NCI-H2107 treated with DMSO at 0.1 percent for 48 hours (cell line): ENCODE results near the gene PHF21B.

Experiments used
- DNase-seq: peaks from one replicate; lab custom pipeline; 2025; ENCODE audit not compliant: unreplicated experiment; lab: John Stamatoyannopoulos, UW

The PHF21B gene

DNA sequence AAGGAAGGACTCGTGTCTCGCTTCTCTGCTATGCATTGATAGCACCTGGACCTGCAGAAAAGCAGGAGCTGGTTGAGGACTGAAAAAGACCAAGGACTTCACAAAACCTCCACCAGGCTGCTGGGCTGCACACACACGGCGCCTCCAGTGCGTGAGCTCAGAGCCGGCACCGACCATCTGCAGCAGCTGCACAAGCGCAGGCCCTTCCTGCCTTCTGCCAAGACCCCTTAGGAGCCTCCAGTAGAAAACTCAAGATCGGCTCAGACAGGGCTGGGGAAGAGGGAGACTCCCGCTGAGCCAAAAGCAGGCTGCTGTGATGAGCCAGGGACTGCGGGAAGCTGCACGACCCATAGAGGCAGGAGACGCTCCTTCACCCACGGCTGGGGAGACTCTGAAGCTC is 70.9 kb downstream of the PHF21B start:
- DNase-seq: no peak

DNA sequence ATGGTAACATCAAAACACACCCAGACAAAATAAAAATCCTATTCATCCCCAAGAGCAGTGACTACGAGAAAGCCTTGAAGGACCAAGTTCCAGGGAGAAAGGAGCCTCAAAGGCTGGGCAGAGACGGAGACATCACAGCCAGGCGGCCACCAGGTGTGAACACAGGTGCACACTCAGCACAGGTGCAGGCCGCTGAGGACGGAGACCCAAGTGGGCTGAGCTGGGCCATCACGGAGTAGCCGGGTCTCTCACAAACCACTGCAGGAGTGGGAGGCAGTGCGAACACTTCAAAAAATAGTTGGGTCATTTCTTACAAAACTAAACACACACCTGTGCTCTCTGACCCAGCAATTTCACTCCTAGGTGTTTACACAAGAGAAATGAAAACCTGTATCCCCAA is 72.6 kb downstream of the PHF21B start:
- no peak for DNase-seq

GRCh38 chr22:44936201-44936600 is 73.6 kb downstream of the PHF21B start:
- DNase-seq: no peak

DNA sequence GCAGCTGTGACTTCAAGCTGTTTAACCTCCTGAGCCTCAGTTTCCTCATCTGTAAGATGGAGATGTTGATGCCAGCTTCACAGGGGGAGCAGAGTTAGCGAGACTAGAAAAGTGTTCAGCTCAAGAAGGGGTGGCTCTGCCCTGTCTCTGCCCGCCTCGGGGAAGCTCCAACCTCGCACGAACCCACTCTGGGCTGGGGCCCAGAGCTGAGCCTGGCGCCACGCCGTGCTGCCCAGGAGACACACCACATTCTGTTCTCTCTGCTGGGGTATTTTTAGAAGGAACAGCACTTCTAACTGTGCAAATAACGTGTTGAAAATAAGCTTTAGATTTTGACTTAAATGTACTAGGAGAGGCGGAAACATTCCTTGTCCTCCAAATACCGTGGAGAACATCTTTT is 74.1 kb downstream of the PHF21B start:
- DNase-seq: no peak

GRCh38 chr22:44934454-44934735 is 75.4 kb downstream of the PHF21B start:
- no peak for DNase-seq

DNA sequence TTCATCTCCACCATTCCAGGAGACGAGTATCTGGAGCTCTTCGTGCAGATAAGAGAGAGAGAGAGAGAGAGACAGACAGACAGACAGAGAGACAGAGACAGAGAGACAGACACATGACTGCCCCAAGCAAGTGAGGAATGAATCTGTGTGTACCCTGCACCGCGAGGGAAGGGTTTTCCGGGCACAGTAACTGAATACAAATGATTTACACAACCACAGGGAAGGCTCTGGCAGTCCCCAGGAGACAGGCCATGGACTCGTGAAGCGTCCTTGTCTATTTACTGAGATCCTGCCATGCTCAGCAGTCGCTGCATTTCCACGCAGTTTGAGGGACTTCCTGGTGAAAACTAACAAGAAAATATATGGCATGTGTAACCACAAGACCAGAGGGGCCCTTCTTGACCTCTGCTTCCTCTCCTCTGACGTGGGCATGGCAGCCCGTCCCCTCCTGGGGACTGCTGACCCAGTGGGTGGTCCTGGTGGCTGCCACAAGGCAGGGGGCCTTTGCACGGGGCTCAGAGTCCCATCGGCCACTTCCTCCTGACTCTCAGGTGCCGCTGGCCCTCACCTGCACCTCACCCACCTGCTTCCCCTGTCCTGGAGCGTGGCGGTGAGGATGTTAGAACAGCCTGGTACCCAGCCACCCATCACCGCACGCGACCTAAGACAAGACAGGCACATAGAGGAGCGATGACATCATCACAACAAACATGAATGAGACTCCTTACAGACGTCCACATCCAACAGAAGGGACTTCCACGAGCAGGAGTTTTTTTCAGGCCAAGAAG is 75.9 kb downstream of the PHF21B start:
- DNase-seq: no peak

DNA sequence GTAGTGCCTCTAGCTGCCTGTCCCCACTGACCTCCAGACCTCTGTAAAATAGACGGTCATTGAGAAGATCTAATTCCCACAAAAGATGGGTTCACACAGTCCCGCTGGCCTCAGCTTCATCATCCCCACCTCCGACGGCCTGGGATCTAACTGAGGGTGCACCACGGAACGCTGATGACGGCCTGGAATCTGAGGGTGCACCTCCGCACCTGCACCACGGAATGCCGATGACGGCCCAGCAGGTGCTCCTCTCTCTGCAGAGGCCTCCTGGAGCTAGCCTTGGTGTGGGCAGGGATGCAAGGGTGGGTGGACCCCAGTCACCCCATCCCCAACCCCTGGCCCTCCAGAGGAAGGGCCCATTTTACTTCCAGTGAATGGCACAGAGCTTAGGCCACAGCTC is 77.3 kb downstream of the PHF21B start:
- DNase-seq: no peak

- DNase-seq: no peak
Measured at GRCh38 chr22:44931766-44932165, 78.0 kb downstream of the PHF21B start.

GRCh38 chr22:44931077-44931540 is 78.7 kb downstream of the PHF21B start:
- DNase-seq: no peak

- no peak for DNase-seq
Measured at GRCh38 chr22:44930711-44931035, 79.1 kb downstream of the PHF21B start.

DNA sequence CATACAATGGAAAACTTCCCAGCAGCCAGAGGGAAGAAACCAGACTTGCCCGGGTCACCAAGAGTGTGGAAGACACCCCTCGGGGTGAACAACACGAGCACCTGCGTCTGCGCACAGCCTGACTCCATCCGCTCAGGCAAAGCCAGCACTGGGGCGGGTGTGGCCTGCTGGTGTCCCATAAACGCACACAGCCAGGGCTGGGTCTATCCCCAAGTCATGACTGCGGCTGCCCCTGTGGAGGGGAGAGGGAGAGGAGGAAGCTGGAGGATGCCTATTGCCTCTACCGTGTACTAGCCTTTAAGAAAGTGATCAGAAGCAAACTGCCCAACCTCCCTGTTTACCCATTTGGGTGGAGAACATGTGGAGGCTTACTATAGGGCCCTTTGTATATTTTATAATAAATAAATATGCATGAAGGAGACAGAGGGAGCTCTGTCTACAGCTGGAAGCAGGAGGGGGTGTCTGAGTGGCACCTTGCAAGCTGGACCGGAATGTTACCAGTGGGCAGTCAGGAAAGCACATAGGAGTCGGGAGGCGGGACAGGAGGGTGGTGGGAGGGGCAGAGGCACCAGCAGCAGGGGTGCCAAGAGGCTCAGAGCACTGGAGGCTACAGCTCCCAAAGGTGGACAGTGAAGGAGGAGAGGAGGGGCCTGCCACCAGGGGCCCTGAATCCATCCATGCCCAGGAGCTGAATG is 79.6 kb downstream of the PHF21B start:
- no peak for DNase-seq

DNA sequence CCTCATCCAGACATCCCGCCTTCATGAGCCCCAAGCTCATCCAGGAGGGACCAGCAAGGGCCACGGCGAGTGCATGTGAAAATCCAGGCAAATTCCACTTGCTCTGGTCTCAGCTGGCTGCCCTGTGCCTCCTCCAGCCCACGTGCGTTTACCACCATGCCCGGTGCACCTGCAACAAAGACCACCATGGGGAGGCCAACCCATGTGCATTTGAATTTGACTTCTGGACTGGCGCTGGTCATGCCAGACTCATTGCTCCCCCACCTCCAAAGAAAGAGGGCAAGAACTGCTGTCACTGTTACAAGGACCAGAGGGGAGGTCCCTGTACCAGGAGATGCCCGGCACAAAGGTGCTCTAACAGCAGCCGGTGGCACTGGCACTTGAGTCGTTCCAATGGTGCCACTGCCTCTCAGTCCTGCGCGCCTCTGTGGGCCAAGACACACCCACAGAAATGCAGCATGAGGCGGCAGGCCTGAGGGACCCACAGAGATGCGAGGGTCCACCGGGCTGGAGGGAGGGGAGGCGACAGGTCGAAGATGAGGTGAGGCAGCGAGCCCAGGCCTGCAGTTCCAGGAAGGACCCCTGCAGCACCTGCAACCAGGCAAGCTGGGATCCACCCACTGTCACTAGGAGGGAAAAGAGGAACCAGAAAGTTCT is 80.3 kb downstream of the PHF21B start:
- no peak for DNase-seq

DNA sequence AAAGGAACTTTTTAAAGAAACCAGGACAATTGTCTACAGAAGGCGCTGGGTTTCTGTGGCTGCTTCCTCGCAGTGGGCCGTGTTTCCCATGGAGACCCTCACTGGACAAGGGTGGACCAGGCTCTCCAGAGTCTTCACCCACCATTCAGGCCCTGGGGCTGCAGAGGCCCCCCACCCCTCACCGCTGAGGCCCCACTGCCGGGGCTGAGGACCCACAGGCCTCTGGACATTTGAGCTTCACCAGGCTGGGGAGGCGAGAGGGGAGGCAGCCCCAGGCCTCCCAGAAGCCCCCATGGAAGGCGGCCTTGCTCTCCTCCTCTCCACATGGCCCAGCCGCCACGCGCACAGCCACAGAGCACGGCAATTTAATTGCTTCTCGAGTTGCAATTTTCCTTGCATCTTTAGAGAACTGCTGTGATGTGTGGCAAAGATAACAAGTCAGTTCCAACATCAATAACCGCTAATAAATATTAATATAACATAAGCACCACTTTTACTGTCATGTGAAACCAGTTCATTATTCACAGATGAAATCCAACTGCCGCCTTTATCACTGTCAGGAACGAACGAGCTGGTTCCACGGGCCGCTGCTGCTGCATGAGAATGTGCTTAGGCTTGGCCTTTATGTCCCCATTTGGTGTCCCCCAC is 81.0 kb downstream of the PHF21B start:
- DNase-seq: peak; percentile 4

DNA sequence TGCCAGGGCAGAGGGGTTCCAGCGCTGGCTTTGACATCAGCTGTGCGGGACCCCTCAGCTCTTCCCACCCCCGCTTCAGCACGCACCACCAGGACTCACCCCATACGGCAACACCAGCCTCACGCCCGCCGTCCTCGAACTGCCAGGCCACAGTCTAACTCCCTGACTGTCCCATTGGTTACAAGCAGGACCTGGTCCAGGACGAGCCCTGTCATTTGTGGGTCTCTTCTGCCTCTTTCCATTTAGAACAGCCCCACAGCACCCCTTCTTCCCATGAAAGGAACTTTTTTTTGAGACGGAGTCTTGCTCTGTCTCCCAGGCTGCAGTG is 81.7 kb downstream of the PHF21B start:
- no peak for DNase-seq

- DNase-seq: no peak
Measured at GRCh38 chr22:44927463-44928135, 82.2 kb downstream of the PHF21B start.

DNA sequence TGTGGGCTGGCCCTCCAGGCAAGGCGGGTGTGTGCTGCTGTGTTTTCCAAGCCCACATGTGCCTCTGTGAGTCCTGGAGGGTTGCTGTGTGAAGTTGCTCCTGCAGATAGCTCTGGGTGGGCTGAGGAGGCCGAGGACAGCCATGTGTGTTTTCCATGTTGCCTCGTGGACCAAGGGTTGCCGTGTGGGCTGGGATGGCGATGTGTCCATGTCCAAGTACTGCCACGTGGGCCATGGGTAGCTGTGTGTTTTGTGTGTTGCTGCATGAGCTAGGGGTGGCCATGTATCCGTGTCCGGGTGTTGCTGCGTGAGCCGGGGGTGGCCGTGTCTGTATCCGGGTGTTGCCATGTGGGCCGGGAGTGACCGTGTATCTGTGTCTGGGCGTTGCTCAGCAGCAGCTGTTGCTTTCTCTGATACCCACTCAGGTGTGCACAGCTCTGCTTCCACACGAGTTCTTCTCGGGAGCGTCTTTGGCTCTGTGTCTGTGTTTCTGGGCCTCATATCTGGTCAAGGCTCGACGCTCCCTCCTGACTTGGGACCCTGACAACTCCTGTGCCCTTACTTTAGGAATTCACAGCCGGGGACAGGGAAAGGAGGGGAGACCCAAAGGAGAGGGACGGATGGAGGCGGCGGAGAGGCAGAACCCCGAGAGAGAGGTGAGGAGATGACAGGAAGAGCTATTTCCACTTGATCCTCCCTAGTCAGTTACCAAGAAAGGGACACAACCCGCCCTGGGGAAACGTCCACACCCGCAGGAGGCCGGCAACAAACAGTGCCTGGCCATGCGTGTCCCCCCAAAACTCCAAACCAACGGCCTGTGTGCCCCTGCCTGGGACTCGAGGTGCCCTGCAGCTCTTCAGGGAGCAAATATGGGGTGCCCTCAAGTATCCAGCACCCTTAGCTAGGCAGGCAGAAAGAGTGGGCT is 83.1 kb downstream of the PHF21B start:
- no peak for DNase-seq

- no peak for DNase-seq
Measured at GRCh38 chr22:44926124-44926475, 83.7 kb downstream of the PHF21B start.

DNA sequence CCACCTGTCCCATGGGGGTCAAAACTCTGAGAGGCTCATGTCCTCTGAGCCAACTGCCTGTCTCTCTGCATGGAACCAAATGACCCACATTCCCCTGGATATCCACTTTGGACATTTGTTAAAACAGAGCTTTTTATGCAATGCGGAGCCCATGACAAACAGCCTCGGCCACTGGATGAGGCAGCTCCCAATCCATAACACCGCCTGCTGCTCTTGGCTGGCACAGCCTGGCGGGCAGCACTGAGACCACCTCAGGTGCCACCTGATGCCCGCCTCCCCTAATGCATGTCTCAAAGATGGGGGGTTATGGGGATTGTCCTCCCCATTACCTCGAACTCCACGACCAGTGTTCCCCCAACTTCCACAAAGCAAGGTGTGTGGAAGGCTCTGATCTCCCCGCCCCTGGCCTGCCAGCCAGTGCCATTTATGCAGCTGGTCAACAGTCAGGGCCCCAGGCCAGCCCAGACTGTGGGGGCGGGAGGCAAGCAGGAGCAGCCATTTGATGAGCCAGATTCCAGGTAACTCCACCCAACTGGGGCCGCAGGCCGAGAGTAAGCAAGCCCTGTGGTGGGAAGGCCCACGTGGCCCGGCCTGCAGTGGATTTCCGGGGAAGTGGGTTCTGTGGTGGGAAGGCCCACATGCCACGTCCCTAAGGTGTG is 84.2 kb downstream of the PHF21B start:
- DNase-seq: no peak

- DNase-seq: no peak
Measured at GRCh38 chr22:44924710-44925109, 85.1 kb downstream of the PHF21B start.

GRCh38 chr22:44924098-44924497 is 85.7 kb downstream of the PHF21B start:
- no peak for DNase-seq
